Measurements from ENCODE around the gene PIGO. TPM values are rescaled to one million over a fixed set of nuclear protein-coding genes. Genes with fewer than 3 reads are reported as not detected.

PIGO gene
- total and polyA plus RNA-seq, 2 of the 8 experiments (the other 6 are each of a cell fraction or from before 2014, with no cell fraction given) = 20.5 to 31.3 TPM

- TF ChIP-seq CTBP2 (IDR thresholded peaks at IDR 0.05; ENCODE audit: borderline replicate concordance, insufficient read depth, insufficient read length, low read length) = no peak
- no peak for TF ChIP-seq SAP30 (IDR thresholded peaks at IDR 0.05; ENCODE audit: insufficient read depth, insufficient replicate concordance, low read length)
- no peak for TF ChIP-seq POU5F1 (IDR thresholded peaks at IDR 0.05; ENCODE audit: low read depth, low read length)
- TF ChIP-seq ZNF274 (IDR thresholded peaks at IDR 0.05; ENCODE audit: borderline replicate concordance, extremely low read depth, low read length) = no peak
- TF ChIP-seq ASH2L (IDR thresholded peaks at IDR 0.05; ENCODE audit: low read length) = peak; percentile 97
- TF ChIP-seq NRF1 (IDR thresholded peaks at IDR 0.05; ENCODE audit: low read depth, low read length) = no peak
- no peak for TF ChIP-seq SUZ12 (IDR thresholded peaks at IDR 0.05; ENCODE audit: low read length)
- no peak for TF ChIP-seq CHD7 (IDR thresholded peaks at IDR 0.05; ENCODE audit: insufficient replicate concordance, low read length)
- no peak for TF ChIP-seq TCF12 (IDR thresholded peaks at IDR 0.05; ENCODE audit: low read depth, low read length)
- TF ChIP-seq CHD2 (IDR thresholded peaks at IDR 0.05; ENCODE audit: low read length) = no peak; the same call in 1 of the 2 replicates
Observed at GRCh38 chr9:35096035-35096849, at the start of gene PIGO (continued).
